Osteoblast (primary cell): Measurements from ENCODE around the gene DPRX. TPM values are rescaled to one million over a fixed set of nuclear protein-coding genes. Genes with fewer than 3 reads are reported as not detected.

Source experiments
- DNase-seq: peaks from one replicate; pipeline ENCODE4 v3.0.0; 2011; ENCODE audit warnings: low spot score, mixed read lengths; ENCODE audit not compliant: insufficient read length; ENCODE audit errors: missing footprints
- H2AFZ ChIP-seq: 2 replicates; pipeline ENCODE4 v1.6.0; 2011; ENCODE audit warnings: mild to moderate bottlenecking, low read length
- H3K27ac ChIP-seq: 2 replicates; pipeline ENCODE4 v1.5.1; 2011; ENCODE audit warnings: mild to moderate bottlenecking, low read depth, low read length, moderate library complexity
- H3K27me3 ChIP-seq: 2 replicates; pipeline ENCODE4 v1.6.0; 2012; ENCODE audit warnings: mild to moderate bottlenecking, control low read depth, inconsistent platforms, low read length, moderate library complexity; ENCODE audit not compliant: insufficient read depth
- H3K36me3 ChIP-seq: 2 replicates; pipeline ENCODE4 v1.5.1; 2011; ENCODE audit warnings: mild to moderate bottlenecking, low read length, control low read depth, moderate library complexity; ENCODE audit not compliant: insufficient read depth
- H3K4me1 ChIP-seq: 2 replicates; pipeline ENCODE4 v1.5.1; 2011; ENCODE audit warnings: mild to moderate bottlenecking, low read length, control low read depth, moderate library complexity; ENCODE audit not compliant: insufficient read depth
- H3K4me2 ChIP-seq: 2 replicates; pipeline ENCODE4 v1.6.0; 2011; ENCODE audit warnings: mild to moderate bottlenecking, low read length; ENCODE audit not compliant: insufficient read depth
- H3K4me3 ChIP-seq: fragments of 200-600 bp; sonication (generic); 3 replicates; pipeline ENCODE4 v1.5.1; 2012; ENCODE audit warnings: mild to moderate bottlenecking, low read length, inconsistent platforms; ENCODE audit not compliant: insufficient read depth
- H3K79me2 ChIP-seq: 2 replicates; pipeline ENCODE4 v1.6.0; 2012; ENCODE audit warnings: mild to moderate bottlenecking, low read length, control low read depth, inconsistent platforms; ENCODE audit not compliant: insufficient read depth
- H3K9me3 ChIP-seq: 2 replicates; pipeline ENCODE4 v1.5.1; 2011; ENCODE audit warnings: low read depth, low read length, control low read depth
- H4K20me1 ChIP-seq: 2 replicates; pipeline ENCODE4 v1.6.0; 2012; ENCODE audit warnings: mild to moderate bottlenecking, low read length, control low read depth; ENCODE audit not compliant: insufficient read depth
- total RNA-seq: library from RNA; depleted of rRNA; stranded (reverse); fragments of >200 nt; gene quantifications from 2 replicates; pipeline ENCODE4 v1.2.3, GENCODE V29; 2012
- TF ChIP-seq, protein P1 (sequence below): IDR thresholded peaks from 2 replicates; pipeline ENCODE4 v1.5.1; 2011; ENCODE audit warnings: mild to moderate bottlenecking, low read depth, low read length, moderate library complexity; ENCODE audit errors: extremely low read depth

Gene DPRX
- total RNA-seq, 1 donor = not detected

DNA sequence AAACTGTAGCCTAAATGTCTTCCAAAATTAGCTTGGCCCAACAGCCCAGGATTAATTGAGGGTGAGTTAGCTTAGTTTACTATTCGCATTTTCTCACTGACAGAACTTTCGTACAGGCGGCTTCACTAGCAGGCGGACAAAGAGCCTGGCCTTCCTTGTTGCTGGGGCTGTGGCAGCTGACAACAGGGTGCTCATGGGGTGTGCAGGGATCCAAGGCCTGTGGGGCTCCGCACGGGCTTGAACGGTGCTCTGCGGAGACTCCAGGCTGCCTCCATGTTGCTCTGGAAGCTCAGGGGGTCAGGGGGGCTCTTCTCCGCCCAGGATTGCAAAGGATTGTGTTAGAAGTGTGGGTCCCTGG is 36.3 kb upstream of the DPRX start:
- no peak overlapping the region for H2AFZ ChIP-seq
- H3K4me3 ChIP-seq = no peak overlapping the region
- H3K4me2 ChIP-seq = no peak overlapping the region
- H3K36me3 ChIP-seq = no peaks in the 10 kb centered on the region
- TF ChIP-seq, protein P1, sequence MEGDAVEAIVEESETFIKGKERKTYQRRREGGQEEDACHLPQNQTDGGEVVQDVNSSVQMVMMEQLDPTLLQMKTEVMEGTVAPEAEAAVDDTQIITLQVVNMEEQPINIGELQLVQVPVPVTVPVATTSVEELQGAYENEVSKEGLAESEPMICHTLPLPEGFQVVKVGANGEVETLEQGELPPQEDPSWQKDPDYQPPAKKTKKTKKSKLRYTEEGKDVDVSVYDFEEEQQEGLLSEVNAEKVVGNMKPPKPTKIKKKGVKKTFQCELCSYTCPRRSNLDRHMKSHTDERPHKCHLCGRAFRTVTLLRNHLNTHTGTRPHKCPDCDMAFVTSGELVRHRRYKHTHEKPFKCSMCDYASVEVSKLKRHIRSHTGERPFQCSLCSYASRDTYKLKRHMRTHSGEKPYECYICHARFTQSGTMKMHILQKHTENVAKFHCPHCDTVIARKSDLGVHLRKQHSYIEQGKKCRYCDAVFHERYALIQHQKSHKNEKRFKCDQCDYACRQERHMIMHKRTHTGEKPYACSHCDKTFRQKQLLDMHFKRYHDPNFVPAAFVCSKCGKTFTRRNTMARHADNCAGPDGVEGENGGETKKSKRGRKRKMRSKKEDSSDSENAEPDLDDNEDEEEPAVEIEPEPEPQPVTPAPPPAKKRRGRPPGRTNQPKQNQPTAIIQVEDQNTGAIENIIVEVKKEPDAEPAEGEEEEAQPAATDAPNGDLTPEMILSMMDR = no peak
- H4K20me1 ChIP-seq = no peaks in the 10 kb centered on the region
- no peak for DNase-seq
- no peaks in the 10 kb centered on the region for H3K79me2 ChIP-seq
- H3K27ac ChIP-seq = no peak overlapping the region
- H3K9me3 ChIP-seq = no peaks in the 10 kb centered on the region
- no peaks in the 10 kb centered on the region for H3K27me3 ChIP-seq
- no peaks in the 10 kb centered on the region for H3K4me1 ChIP-seq

DNA sequence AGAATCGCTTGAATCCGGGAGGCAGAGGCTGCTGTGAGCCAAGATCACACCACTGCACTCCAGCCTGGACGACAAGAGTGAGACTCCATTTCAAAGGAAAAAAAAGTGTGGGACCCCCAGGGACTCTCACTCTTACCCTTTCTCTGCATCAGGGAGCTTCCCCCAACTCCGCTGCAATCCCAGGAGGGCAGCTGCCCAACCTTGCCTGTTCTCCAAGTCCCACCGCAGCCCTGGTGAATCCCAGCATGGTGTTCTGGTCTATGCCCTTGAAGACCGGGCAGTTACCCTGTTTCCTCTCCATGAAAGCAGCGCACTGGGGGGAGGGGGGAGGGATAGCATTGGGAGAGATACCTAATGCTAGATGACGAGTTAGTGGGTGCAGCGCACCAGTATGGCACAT is 35.7 kb upstream of the DPRX start:
- Histone ChIP-seq H2AFZ (no peak overlapping the region), H3K36me3 (no peaks in the 10 kb centered on the region), H3K4me2 (no peak overlapping the region), H3K27ac (no peak overlapping the region), H4K20me1 (no peaks in the 10 kb centered on the region), H3K9me3 (no peaks in the 10 kb centered on the region), H3K79me2 (no peaks in the 10 kb centered on the region), H3K4me3 (no peak overlapping the region), H3K27me3 (no peaks in the 10 kb centered on the region), H3K4me1 (no peaks in the 10 kb centered on the region)
- no peak for DNase-seq
- TF ChIP-seq, protein P1 = no peak

DNA sequence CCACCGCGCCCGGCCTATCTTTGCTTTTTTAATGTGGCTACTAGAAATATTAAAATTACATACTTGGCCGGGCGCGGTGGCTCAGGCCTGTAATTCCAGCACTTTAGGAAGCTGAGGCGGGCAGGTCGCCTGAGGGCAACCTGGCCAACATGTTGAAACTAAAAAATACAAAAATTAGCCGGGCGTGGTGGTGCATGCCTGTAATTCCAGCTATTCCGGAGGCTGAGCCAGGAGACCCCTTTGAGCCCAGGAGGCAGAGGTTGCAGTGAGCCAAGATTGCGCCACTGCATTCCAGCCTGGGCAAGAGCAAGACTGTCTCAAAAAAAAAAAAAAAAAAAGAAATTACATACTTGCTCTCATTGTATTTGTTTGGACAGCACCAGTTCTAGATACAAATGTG is 34.8 kb upstream of the DPRX start:
- no peak overlapping the region for H3K27ac ChIP-seq
- H3K79me2 ChIP-seq = no peaks in the 10 kb centered on the region
- H3K4me1 ChIP-seq = no peaks in the 10 kb centered on the region
- no peaks in the 10 kb centered on the region for H3K27me3 ChIP-seq
- no peaks in the 10 kb centered on the region for H3K9me3 ChIP-seq
- H3K4me3 ChIP-seq = no peak overlapping the region
- TF ChIP-seq, protein P1 = no peak
- H2AFZ ChIP-seq = no peak overlapping the region
- H3K4me2 ChIP-seq = no peak overlapping the region
- no peaks in the 10 kb centered on the region for H4K20me1 ChIP-seq
- DNase-seq = no peak
- H3K36me3 ChIP-seq = no peaks in the 10 kb centered on the region

DNA sequence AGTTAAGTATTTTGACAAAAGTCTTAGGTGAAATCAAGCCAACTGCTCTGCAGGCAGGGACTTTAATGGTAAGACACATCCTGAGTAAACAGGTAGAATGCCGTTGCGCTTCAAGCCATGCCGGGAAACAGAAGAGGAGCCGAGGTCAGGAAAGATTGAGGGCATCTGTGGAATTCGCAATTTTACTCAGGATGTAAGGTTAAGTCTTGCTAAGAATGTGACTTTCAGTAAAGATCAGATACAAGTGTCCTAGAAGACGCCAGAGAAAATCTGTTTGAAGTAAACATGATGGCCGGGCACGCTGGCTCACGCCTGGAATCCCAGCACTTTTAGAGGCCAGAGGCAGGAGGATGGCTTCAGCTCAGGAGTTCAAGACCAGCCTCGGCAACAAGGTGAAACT is 33.4 kb upstream of the DPRX start:
- no peak overlapping the region for H3K4me2 ChIP-seq
- H3K27ac ChIP-seq = no peak overlapping the region
- no peaks in the 10 kb centered on the region for H3K4me1 ChIP-seq
- H3K36me3 ChIP-seq = no peaks in the 10 kb centered on the region
- H3K27me3 ChIP-seq = no peaks in the 10 kb centered on the region
- H3K79me2 ChIP-seq = no peaks in the 10 kb centered on the region
- no peaks in the 10 kb centered on the region for H4K20me1 ChIP-seq
- no peak overlapping the region for H3K4me3 ChIP-seq
- no peaks in the 10 kb centered on the region for H3K9me3 ChIP-seq
- TF ChIP-seq, protein P1 = no peak
- no peak for DNase-seq
- H2AFZ ChIP-seq = no peak overlapping the region
